HEK293T (cell line): Measurements from ENCODE around the gene C17orf113.

ENCODE experiments used
- CTCF ChIA-PET: fragments of 350-600 bp; formaldehyde crosslinking; extraction: SDS; loops from one replicate; lab custom pipeline; 2021; ENCODE audit warnings: antibody characterized with exemption, inconsistent platforms; lab: Yijun Ruan, JAX
- POLR2A ChIA-PET: fragments of 350-600 bp; formaldehyde crosslinking; extraction: SDS; loops from one replicate; lab custom pipeline; 2020; ENCODE audit warnings: antibody characterized with exemption, inconsistent platforms; lab: Yijun Ruan, JAX
- DNase-seq: peaks from one replicate; pipeline ENCODE4 v3.0.0; 2012; ENCODE audit warnings: mixed read lengths; ENCODE audit errors: extremely low spot score
- ARNT ChIP-seq: fragments of 450-650 bp; IDR thresholded peaks from 2 replicates; pipeline ENCODE4 v1.6.1; 2017; ENCODE audit warnings: mild to moderate bottlenecking
- BHLHE40 ChIP-seq: fragments of 450-650 bp; IDR thresholded peaks from 2 replicates; pipeline ENCODE4 v1.6.1; 2016; ENCODE audit warnings: mild to moderate bottlenecking, moderate library complexity, borderline replicate concordance
- ELF4 ChIP-seq: fragments of 450-650 bp; IDR thresholded peaks from 2 replicates; pipeline ENCODE4 v1.6.1; 2017; ENCODE audit warnings: antibody characterized with exemption
- FOXA1 ChIP-seq: fragments of 450-650 bp; IDR thresholded peaks from 2 replicates; pipeline ENCODE4 v1.6.1; 2016; ENCODE audit warnings: mild to moderate bottlenecking
- FOXK2 ChIP-seq: fragments of 450-650 bp; IDR thresholded peaks from 2 replicates; pipeline ENCODE4 v1.6.1; 2016; ENCODE audit warnings: mild to moderate bottlenecking
- HDGF ChIP-seq: fragments of 450-650 bp; IDR thresholded peaks from 2 replicates; pipeline ENCODE4 v1.6.1; 2017; ENCODE audit warnings: antibody characterized with exemption, borderline replicate concordance
- L3MBTL2 ChIP-seq: fragments of 450-650 bp; conservative IDR thresholded peaks from 2 replicates; pipeline ENCODE4 v1.6.1; 2016; ENCODE audit warnings: mild to moderate bottlenecking
- LEF1 ChIP-seq: fragments of 450-650 bp; IDR thresholded peaks from 2 replicates; pipeline ENCODE4 v1.6.1; 2017; ENCODE audit warnings: mild to moderate bottlenecking, borderline replicate concordance
- NFRKB ChIP-seq: fragments of 450-650 bp; IDR thresholded peaks from 2 replicates; pipeline ENCODE4 v1.6.1; 2016; ENCODE audit warnings: mild to moderate bottlenecking, moderate library complexity
- PKNOX1 ChIP-seq: fragments of 450-650 bp; IDR thresholded peaks from 2 replicates; pipeline ENCODE4 v1.6.1; 2016
- SP1 ChIP-seq: fragments of 450-650 bp; IDR thresholded peaks from 2 replicates; pipeline ENCODE4 v1.6.1; 2017
- SUZ12 ChIP-seq: fragments of 450-650 bp; IDR thresholded peaks from 2 replicates; pipeline ENCODE4 v1.6.1; 2016; ENCODE audit warnings: mild to moderate bottlenecking
- TARDBP ChIP-seq: fragments of 450-650 bp; IDR thresholded peaks from 2 replicates; pipeline ENCODE4 v1.6.1; 2016
- ZNF384 ChIP-seq: fragments of 450-650 bp; IDR thresholded peaks from 2 replicates; pipeline ENCODE4 v1.6.1; 2016

Gene C17orf113

GRCh38 chr17:42090964-42091790 is 40.8 kb upstream of the C17orf113 start:
- no peak for TF ChIP-seq SP1
- no peak for TF ChIP-seq ELF4
- TF ChIP-seq FOXA1: no peak
- no peak for TF ChIP-seq SUZ12
- no peak for TF ChIP-seq TARDBP
- TF ChIP-seq ARNT: no peak
- ChIA-PET POLR2A (interaction anchor here (0.7 to 1.5 kb wide), 6 partner anchors 15 to 124 kb away, joined by 3 to 5 read pairs (median 4); partner anchors contain the start of genes C17orf113, CNP, DNAJC7 and NKIRAS2), CTCF (interaction anchor here (0.5 to 1.2 kb wide), 5 partner anchors 10 to 128 kb away, joined by 3 to 6 read pairs (median 4); no protein-coding TSS in a partner anchor)
- DNase-seq: no peak

DNA sequence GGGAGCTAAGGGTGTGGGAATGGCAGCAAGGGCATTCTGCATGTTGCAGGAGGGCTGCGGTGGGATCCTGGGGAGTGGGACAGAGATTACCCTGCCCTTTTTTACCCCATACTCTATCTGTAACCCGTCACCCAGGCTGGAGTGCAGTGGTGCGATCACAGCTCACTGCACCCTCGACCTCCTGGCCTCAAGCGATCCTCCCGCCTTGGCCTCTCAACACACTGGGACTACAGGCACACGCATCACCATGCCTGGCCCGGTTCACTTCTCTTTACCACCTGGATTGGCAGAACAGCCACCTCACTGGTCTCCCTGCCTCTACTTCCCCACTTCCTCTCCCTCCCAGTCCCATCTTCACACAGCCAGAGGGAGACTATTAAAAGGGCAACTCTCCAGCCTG is 38.3 kb upstream of the C17orf113 start:
- ChIA-PET CTCF (interaction anchor here (1.5 kb wide), 1 partner anchor 13 kb away, joined by 5 read pairs; no protein-coding TSS in a partner anchor), POLR2A (no interaction called here)
- no peak for DNase-seq
- TF ChIP-seq LEF1 (no peak), TARDBP (no peak)

DNA sequence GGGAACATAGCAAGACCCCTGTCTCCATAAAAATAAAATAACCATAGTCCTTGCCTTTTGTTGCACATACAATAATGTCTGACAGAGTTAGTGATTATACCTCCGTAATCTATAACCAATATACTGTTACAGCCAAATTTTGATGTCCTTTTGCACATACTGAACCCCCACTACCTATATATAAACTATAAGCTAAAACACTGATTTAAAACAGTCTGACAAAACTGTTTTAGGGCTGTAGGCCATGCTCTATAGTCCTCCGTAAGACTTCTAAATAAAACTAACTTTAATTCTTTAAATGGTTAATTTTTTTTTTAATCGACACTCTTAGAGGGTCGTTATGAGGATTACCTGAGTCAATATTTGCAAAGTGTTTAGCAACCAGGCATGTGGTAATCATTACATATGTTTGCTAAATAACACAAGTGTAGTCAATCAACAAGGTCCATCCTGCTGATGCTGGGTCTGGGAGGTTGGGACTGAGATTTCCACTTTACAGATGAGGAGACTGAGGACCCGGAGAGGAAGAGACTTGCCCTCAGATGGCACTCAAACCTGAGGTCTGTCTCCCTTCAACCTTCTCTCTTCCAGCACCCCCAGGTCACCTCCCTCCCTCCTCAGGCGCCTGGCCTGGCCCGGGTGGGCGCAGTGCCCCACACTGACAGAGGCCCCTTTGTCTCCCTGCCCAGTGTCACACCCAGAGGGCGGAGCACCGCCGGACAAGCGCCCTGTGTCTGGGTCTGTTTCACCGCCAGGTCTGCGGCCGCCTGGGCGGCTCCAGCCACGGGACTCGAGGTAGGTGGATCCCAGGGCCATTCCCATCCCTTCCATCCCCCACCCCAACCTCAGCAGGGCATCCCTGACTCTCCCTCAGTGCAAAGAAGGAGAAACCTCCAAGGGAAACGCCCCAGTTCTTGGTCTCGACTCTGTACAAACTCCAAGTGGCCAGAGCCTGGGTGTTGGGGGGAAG is 37.6 kb upstream of the C17orf113 start:
- TF ChIP-seq SP1 (no peak), ELF4 (no peak), ARNT (no peak), NFRKB (no peak), HDGF (no peak), LEF1 (no peak), TARDBP (no peak), BHLHE40 (no peak)
- ChIA-PET POLR2A (interaction anchor here (0.6 kb wide), 1 partner anchor 423 kb away, joined by 3 read pairs; no protein-coding TSS in a partner anchor), CTCF (interaction anchor here (0.6 to 1.5 kb wide), 5 partner anchors 13 to 68 kb away, joined by 3 to 5 read pairs (median 4); partner anchors contain the start of gene NKIRAS2)
- no peak for DNase-seq

GRCh38 chr17:42087042-42087701 is 36.8 kb upstream of the C17orf113 start:
- ChIA-PET CTCF (interaction anchor here (0.6 to 1.4 kb wide), 4 partner anchors 14 to 67 kb away, joined by 3 to 4 read pairs (median 4); partner anchors contain the start of gene NKIRAS2), POLR2A (interaction anchor here (0.6 to 1.2 kb wide), 2 partner anchors 11 to 423 kb away, joined by 3 read pairs; partner anchors contain the start of gene ZNF385C)
- DNase-seq: no peak
- TF ChIP-seq NFRKB (no peak), PKNOX1 (peak; percentile 87), L3MBTL2 (no peak), ELF4 (no peak)

GRCh38 chr17:42081516-42082129 is 31.2 kb upstream of the C17orf113 start:
- POLR2A ChIA-PET: no interaction called here
- CTCF ChIA-PET: no interaction called here
- DNase-seq: no peak
- TF ChIP-seq SUZ12 (no peak), PKNOX1 (peak; percentile 34; the same call in 1 of the 2 replicates)

DNA sequence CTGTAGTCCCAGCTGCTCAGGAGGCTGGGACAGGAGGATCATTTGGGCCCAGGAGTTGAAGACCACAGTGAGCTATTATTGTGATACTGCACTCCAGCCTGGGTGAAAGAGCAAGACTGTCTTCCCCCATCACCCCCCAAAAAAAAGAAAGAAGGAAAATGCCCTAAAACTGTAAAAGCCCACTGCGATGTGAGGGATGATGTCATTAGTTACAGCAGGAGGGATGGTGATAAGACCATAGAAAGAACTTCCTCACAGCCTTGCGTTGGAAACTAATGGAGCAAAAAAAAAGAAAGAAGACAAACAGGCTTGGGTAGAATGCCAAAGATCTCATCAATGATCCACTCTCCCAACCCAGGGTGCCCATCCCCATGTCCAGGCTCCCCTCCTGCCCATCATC is 29.1 kb upstream of the C17orf113 start:
- ChIA-PET CTCF (interaction anchor here (0.9 to 1.4 kb wide), 2 partner anchors 8 to 54 kb away, joined by 4 read pairs; no protein-coding TSS in a partner anchor), POLR2A (interaction anchor here (0.7 to 1.0 kb wide), 3 partner anchors 22 to 140 kb away, joined by 3 read pairs; partner anchors contain the start of gene NKIRAS2)
- no peak for DNase-seq
- no peak for TF ChIP-seq ELF4
- TF ChIP-seq FOXK2: no peak
- TF ChIP-seq ZNF384: no peak
- no peak for TF ChIP-seq PKNOX1
